Osteoblast (primary cell): ENCODE measurements around the gene NID1. TPM values are rescaled to one million over a fixed set of nuclear protein-coding genes. Genes with fewer than 3 reads are reported as not detected.

Experiments used
- DNase-seq: peaks from one replicate; pipeline ENCODE4 v3.0.0; 2011; ENCODE audit warnings: low spot score, mixed read lengths; ENCODE audit not compliant: insufficient read length; ENCODE audit errors: missing footprints
- H2AFZ ChIP-seq: 2 replicates; pipeline ENCODE4 v1.6.0; 2011; ENCODE audit warnings: mild to moderate bottlenecking, low read length
- H3K27ac ChIP-seq: 2 replicates; pipeline ENCODE4 v1.5.1; 2011; ENCODE audit warnings: mild to moderate bottlenecking, low read depth, low read length, moderate library complexity
- H3K27me3 ChIP-seq: 2 replicates; pipeline ENCODE4 v1.6.0; 2012; ENCODE audit warnings: mild to moderate bottlenecking, control low read depth, inconsistent platforms, low read length, moderate library complexity; ENCODE audit not compliant: insufficient read depth
- H3K36me3 ChIP-seq: 2 replicates; pipeline ENCODE4 v1.5.1; 2011; ENCODE audit warnings: mild to moderate bottlenecking, low read length, control low read depth, moderate library complexity; ENCODE audit not compliant: insufficient read depth
- H3K4me1 ChIP-seq: 2 replicates; pipeline ENCODE4 v1.5.1; 2011; ENCODE audit warnings: mild to moderate bottlenecking, low read length, control low read depth, moderate library complexity; ENCODE audit not compliant: insufficient read depth
- H3K4me2 ChIP-seq: 2 replicates; pipeline ENCODE4 v1.6.0; 2011; ENCODE audit warnings: mild to moderate bottlenecking, low read length; ENCODE audit not compliant: insufficient read depth
- H3K4me3 ChIP-seq: fragments of 200-600 bp; sonication (generic); 3 replicates; pipeline ENCODE4 v1.5.1; 2012; ENCODE audit warnings: mild to moderate bottlenecking, low read length, inconsistent platforms; ENCODE audit not compliant: insufficient read depth
- H3K79me2 ChIP-seq: 2 replicates; pipeline ENCODE4 v1.6.0; 2012; ENCODE audit warnings: mild to moderate bottlenecking, low read length, control low read depth, inconsistent platforms; ENCODE audit not compliant: insufficient read depth
- H3K9me3 ChIP-seq: 2 replicates; pipeline ENCODE4 v1.5.1; 2011; ENCODE audit warnings: low read depth, low read length, control low read depth
- H4K20me1 ChIP-seq: 2 replicates; pipeline ENCODE4 v1.6.0; 2012; ENCODE audit warnings: mild to moderate bottlenecking, low read length, control low read depth; ENCODE audit not compliant: insufficient read depth
- total RNA-seq: library from RNA; depleted of rRNA; stranded (reverse); fragments of >200 nt; gene quantifications from 2 replicates; pipeline ENCODE4 v1.2.3, GENCODE V29; 2012
- TF ChIP-seq, protein P1 (sequence below): IDR thresholded peaks from 2 replicates; pipeline ENCODE4 v1.5.1; 2011; ENCODE audit warnings: mild to moderate bottlenecking, low read depth, low read length, moderate library complexity; ENCODE audit errors: extremely low read depth

Gene NID1
- total RNA-seq, 1 donor = 40.2 TPM

DNA sequence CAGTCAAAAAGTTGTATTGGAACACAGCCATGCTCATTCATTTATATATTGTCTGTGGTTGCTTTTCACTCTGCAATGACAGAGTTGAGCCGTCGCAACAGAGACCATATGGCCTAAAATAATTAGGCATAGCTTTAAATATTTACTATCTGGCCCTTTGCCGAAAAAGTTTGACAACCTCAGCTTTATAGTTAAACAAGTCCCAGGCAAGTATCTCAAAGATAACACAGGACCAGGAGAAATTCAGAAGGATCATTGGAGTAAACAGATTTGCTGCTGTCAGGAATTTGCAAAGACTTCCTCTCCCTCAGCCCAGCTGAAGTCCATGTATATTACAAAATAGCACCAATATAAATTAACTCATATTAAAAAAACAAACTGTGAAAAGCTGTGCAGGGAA lies 34.4 kb downstream of the NID1 start:
- no peak for DNase-seq
- Histone ChIP-seq H3K4me2 (no peak overlapping the region), H3K27ac (no peak overlapping the region), H4K20me1 (no peaks in the 10 kb centered on the region), H2AFZ (no peak overlapping the region), H3K4me1 (peaks cover 1% of the 10 kb centered on the region), H3K9me3 (no peaks in the 10 kb centered on the region), H3K36me3 (peaks cover 7% of the 10 kb centered on the region), H3K4me3 (no peak overlapping the region), H3K79me2 (no peaks in the 10 kb centered on the region), H3K27me3 (no peaks in the 10 kb centered on the region)
- TF ChIP-seq, protein P1, sequence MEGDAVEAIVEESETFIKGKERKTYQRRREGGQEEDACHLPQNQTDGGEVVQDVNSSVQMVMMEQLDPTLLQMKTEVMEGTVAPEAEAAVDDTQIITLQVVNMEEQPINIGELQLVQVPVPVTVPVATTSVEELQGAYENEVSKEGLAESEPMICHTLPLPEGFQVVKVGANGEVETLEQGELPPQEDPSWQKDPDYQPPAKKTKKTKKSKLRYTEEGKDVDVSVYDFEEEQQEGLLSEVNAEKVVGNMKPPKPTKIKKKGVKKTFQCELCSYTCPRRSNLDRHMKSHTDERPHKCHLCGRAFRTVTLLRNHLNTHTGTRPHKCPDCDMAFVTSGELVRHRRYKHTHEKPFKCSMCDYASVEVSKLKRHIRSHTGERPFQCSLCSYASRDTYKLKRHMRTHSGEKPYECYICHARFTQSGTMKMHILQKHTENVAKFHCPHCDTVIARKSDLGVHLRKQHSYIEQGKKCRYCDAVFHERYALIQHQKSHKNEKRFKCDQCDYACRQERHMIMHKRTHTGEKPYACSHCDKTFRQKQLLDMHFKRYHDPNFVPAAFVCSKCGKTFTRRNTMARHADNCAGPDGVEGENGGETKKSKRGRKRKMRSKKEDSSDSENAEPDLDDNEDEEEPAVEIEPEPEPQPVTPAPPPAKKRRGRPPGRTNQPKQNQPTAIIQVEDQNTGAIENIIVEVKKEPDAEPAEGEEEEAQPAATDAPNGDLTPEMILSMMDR = no peak

DNA sequence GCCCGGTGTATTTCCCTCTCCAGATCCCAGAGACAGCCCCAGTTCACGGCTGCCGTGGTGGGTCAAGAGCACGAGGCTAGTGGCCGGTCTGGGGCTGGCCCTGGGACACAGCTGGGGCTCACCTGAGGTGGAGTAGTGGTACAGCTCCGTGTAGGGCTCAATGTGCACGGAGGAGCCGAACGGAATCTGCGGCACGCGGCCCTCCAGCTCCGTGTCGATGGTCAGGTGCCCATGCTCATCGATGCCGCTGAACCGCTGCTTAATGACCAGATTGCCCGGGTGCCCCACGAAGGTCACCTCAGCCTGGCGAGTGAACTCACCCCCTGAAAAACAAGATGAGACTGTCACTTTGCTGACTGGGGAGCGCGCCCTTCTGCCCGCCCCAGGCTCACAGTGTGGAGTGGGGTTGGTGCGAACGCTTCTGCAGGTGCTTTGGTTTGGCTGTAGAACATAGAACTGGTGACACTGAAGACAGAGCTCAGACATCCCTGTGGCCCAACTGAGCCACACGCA lies 35.4 kb downstream of the NID1 start:
- no peak for DNase-seq
- no peak overlapping the region for H3K27ac ChIP-seq
- H3K4me2 ChIP-seq = no peak overlapping the region
- H3K36me3 ChIP-seq = peaks cover 7% of the 10 kb centered on the region
- TF ChIP-seq, protein P1 = no peak
- H3K79me2 ChIP-seq = no peaks in the 10 kb centered on the region
- H3K4me1 ChIP-seq = no peaks in the 10 kb centered on the region
- H3K27me3 ChIP-seq = no peaks in the 10 kb centered on the region
- H3K4me3 ChIP-seq = no peak overlapping the region
- H3K9me3 ChIP-seq = no peaks in the 10 kb centered on the region
- no peak overlapping the region for H2AFZ ChIP-seq
- no peaks in the 10 kb centered on the region for H4K20me1 ChIP-seq

DNA sequence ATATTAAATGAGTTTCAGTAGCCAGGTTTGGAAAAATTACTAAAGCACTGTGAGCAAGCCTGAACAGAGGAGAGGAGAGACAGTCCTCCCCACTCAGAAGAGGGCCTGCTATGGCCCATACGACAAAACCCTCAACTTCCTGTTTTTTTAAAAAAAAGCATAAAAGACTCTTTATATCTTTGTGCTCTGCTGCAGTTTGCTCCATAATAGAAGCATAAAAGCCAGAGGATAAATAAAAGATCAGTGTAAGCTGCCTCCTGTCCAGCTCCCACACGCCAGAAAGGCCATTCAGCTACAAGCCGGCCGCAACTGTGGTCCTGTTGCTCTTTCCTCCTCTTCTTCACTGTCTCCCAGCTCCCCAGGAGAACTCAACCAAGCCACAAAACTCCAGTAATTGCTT lies 37.8 kb downstream of the NID1 start:
- Histone ChIP-seq H3K27me3 (no peaks in the 10 kb centered on the region), H3K4me2 (no peak overlapping the region), H3K36me3 (peaks cover 10% of the 10 kb centered on the region), H3K4me3 (no peak overlapping the region), H4K20me1 (no peaks in the 10 kb centered on the region), H2AFZ (no peak overlapping the region), H3K9me3 (no peaks in the 10 kb centered on the region), H3K4me1 (no peaks in the 10 kb centered on the region), H3K79me2 (no peaks in the 10 kb centered on the region), H3K27ac (no peak overlapping the region)
- DNase-seq = no peak
- TF ChIP-seq, protein P1 = no peak

DNA sequence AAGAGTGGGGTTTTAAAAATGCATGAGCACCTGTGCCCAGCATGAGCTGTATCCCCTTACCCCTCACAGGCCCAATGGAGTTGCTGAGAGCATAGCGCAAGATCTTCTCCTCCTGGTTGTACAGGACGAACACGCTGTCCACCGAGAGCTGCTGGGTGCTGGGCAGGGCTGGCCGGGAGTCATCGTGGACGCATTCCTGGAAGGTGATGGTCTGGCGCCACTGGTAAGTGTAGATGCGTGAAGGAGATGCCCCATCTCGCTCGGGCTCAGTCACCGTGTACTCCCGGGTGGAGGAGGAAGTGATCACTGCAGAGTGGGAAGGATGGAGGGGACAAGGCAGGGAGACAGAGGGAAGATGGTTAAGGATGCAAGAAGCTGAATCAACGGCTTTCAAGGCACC lies 39.1 kb downstream of the NID1 start:
- no peaks in the 10 kb centered on the region for H3K27me3 ChIP-seq
- no peaks in the 10 kb centered on the region for H3K4me1 ChIP-seq
- H3K4me3 ChIP-seq = no peak overlapping the region
- no peaks in the 10 kb centered on the region for H3K79me2 ChIP-seq
- H3K9me3 ChIP-seq = no peaks in the 10 kb centered on the region
- peaks cover 10% of the 10 kb centered on the region for H3K36me3 ChIP-seq
- no peak overlapping the region for H3K27ac ChIP-seq
- no peaks in the 10 kb centered on the region for H4K20me1 ChIP-seq
- TF ChIP-seq, protein P1 = no peak
- H3K4me2 ChIP-seq = no peak overlapping the region
- no peak overlapping the region for H2AFZ ChIP-seq
- DNase-seq = peak; percentile 44
